ENCODE measurements around the gene RITA1. TPM values are rescaled to one million over a fixed set of nuclear protein-coding genes. Genes with fewer than 3 reads are reported as not detected.
A peak's percentile ranks its signal among the peaks of the same experiment; 100 is the strongest.

The RITA1 gene
- total RNA-seq, 1 experiment from 2014 or later, result 26.0 TPM

DNA sequence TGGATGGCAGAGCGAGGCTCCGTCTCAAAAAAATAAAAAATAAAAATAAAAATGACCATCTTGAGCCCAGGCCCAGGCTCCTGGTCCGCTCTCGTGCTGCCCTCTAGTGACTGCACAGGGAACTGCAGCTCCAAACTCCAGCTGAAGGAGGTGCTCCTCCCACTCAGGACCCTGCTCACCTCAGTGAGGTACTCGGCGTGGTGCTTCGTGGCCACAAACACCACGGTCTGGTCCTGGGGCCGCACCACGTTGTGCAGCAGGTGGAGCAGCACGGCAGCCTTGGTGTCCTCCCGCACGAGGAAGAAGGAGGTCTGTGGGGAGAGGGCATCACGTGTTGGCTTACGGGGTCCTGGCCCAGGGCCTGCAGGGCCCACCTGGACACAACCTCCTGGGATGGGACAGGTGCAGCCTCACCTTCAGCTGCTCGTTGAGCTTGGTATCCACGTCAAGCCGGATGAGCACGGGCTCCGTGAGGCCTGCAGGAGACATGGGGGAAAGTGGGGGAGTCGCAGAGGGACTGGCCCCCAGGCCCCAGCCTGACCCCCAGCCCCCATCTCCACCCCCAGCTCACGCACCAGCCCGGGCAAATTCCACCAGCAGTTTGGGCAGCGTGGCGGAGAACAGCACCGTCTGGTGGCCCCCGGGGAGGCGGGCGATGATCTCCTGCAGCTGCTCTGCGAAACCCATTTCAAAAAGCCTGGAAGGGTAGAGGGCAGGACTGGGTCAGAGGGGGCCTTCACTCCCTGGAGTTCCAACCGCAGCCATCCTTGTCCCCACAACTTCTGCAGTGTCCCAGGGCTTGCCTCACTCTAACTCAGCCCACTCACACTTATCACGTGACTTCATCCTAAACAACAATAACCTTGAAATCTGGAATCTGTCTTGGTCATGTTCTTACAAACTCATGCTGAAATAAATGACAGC, 10.8 kb upstream of the RITA1 start:
- DNase-seq (ENCODE audit: low read depth), result peak; percentile 74

DNA sequence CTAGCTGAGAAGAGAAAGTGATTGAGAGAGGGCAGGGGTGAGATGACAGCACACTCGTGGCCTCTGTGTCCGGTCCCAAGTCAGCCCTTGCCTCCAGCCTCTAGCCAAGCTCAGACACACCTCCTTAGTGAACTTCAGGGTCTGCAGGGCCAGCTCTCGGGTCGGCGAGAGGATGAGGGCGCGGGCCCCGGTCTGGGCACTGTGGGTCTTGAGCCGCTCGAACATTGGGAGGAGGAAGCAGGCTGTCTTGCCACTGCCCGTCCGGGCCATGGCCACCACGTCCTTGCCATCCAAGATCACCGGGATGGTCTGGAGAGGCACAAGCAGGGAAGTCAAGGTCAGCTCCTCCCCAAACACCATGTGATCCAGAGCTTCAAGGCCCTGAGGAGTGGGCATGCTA, 6.5 kb upstream of the RITA1 start:
- DNase-seq (ENCODE audit: low read depth), result no peak

DNA sequence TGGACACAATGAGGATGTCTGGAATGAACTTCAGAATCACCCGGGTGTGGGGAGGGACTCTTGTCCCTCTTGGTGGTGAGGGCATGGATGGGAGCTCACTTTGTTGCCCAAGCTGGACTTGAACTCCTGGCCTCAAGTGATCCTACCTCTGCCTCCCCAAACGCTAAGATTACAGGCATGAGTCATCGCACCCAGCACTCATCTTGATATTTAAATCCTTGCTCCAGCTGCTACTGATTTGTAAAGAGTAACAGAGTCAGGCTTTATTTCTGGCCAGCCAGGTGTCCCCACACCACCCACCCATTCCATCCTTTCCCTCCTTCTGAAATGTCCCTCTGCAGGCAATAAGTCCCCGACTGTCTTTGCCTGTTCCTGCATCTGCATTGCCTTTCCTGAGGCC, 5.2 kb upstream of the RITA1 start:
- no peak for DNase-seq (ENCODE audit: low read depth)

DNA sequence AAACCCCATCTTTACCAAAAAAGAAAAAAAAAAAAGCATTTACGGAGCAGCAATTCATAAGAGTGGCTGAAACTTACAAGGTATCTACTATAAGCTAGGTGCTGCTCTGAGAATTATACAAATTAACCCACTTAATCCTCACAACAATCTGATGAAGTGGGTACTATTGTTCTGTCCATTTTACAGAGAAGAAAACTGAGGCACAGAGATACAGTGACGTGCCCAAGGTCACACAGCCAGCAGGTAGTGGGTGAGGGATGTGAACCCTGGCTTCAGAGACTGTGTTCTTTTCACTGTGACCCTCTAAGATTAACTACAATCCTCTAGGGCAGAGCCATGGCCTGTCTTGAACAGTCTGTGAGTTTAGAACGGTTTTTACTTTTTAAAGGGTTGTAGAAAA, 3.5 kb upstream of the RITA1 start:
- no peak for DNase-seq (ENCODE audit: low read depth)

DNA sequence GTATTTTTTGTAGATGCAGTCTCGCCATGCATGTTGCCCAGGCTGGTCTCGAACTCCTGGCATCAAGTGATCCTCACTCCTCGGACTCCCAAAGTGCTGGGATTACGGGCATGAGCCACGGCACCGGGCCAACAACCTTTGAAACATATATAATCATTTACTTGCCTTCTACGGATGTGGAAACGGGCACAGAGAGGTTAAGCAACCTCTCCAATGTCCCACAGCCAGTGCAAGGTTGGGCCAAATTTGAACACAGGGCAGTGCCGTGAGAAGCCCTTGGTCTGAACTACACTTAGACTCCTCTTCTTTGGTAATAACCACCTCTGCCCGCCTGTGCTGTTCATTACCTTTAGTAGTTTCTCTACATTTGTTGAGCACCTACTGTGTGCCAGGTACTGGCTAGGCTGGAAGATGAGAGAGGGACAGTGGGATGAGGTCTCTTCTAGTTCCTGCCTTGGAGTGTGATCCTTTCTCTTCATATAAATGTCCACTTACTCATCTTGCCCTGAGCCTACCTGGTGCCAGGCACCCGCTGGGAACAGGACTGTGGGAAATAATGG, 2.4 kb upstream of the RITA1 start:
- DNase-seq (ENCODE audit: low read depth), result no peak

DNA sequence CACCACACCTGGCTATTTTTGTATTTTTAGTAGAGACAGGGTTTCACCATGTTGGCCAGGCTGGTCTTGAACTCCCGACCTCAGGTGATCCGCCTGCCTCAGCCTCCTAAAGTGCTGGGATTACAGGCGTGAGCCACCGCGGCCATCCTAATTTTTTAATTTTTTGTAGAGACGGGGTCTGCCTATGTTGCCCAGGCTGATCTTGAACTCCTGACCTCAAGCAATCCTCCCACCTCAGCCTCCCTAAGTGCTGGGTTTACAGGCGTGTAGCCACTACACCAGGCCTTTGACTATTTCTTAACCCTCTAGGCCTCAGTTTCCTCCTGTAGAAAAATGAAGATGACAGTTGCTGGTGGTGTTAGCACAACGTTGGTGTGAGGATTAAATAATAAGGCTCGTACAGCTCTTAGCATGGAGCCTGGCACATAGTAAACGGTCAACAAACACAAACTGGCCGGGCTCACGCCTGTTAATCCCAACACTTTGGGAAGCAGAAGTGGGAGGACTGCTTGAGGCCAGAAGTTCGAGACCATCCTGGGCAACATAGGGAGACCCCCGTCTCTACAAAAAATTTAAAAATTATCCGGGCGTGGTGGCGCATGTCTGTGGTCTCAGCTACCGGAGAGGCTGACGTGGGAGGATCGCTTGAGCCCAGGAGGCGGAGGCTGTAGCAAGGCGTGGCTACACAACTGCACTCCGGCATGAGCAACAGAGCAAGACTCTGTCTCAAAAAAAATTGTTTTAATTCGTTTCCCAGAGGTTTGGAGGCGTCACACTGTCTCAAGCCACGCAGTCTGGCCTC, 1.2 kb upstream of the RITA1 start:
- DNase-seq (ENCODE audit: low read depth), result no peak

DNA sequence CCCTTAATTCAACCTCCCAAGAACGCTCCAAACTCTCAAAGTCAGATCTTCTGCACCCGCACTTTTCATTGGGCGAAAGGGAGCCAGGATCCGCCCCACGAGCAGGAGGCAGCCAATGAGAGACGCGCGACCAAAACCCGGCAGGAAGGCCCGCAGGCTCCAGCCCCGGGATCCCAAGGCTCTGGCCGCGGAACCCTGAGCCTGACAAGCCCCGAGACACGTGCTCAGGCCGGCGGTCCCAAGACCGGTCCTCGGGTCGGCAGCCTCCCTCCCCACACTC, 681 bp upstream of the RITA1 start:
- peak; percentile 96 for DNase-seq (ENCODE audit: low read depth)

DNA sequence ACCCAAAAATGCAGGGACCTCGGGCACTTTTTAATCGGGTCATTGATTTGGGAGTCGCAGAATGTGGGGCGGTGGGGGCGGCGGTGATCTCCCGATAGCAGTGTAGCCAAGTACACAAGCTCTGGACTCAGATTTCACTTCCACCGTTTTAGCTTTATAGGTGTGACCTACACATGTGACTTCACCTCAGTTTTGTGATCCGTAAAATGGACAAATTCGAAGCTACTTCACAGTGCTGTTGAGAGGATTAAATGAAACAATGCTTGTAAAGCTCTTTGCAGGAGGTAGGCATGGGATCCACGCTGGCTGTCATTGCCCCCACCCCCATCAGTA, 478 bp downstream of the RITA1 start:
- DNase-seq (ENCODE audit: low read depth), result no peak

DNA sequence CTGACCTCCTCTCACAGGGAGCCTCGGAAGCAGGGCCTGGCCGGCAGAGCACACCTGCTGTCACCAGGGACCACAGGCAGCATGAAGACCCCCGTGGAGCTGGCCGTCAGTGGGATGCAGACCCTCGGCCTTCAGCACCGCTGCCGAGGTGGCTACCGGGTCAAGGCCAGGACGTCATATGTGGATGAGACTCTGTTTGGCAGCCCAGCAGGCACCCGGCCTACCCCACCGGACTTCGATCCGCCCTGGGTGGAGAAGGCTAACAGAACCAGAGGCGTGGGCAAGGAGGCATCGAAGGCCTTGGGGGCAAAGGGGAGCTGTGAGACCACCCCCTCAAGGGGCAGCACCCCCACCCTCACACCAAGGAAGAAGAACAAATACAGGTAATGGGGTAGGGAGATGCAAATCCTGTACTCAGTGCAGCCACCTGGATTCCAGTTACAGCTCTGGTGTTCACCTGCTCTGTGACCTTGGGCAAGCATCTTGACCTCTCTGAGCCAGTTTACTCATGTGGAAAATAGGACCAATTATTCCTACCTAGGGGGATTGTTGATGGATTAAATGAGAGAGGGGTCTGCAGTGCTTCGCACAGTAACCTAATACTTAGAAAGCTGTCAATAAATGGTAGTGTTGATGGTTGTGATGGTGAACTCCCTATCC, 1.3 kb downstream of the RITA1 start:
- no peak for DNase-seq (ENCODE audit: low read depth)

DNA sequence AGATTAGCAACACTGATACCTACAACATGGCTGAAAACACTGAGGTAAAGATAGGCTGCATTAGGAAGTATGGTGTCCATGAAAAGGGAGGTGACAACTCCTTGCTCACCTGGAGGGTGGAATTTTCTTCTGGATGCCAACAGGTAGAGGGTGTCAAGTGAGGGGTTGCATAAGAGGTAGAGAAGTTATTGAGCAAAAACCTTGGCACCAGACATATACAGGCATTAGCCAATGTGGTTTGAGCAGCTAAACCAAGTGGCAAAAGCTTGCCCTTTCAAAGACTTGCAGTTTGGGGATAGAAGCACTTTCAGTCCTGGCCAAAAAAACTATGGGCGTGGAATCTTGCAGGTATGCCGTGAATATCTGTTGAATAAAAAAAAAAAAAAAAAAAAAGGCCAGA, 3.8 kb downstream of the RITA1 start:
- no peak for DNase-seq (ENCODE audit: low read depth)

DNA sequence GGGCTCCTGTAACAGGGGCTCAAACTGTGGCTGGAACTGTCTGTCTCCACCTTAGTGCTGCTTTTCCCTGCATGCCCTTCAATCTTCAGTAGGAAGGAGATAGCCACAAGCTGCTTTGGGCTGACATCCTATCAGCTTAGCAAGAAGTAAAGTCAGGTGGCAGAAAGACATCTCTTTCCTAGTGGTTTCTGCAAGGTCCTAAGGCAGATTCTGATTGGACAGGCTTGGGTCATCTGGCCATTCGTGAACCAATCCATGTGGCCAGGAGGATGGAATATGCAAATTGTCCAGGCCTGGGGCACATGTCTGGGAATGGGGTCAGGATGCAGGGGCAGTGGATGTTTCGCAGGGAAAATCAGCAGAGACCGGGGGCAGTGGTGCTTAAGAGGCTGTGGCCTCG, 5.2 kb downstream of the RITA1 start:
- peak; percentile 53 for DNase-seq (ENCODE audit: low read depth)

DNA sequence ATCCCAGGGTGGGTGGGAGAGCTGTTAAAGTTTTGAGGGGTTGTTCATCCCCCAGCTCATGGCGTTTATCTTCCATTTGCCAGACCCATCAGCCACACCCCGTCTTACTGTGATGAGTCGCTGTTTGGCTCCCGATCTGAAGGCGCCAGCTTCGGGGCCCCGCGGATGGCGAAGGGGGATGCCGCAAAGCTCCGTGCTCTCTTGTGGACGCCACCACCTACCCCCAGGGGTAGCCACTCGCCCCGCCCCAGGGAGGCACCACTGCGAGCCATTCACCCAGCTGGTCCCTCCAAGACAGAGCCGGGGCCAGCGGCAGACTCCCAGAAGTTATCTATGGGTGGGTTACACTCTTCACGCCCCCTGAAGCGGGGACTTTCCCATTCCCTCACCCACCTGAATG, 5.7 kb downstream of the RITA1 start:
- no peak for DNase-seq (ENCODE audit: low read depth)

DNA sequence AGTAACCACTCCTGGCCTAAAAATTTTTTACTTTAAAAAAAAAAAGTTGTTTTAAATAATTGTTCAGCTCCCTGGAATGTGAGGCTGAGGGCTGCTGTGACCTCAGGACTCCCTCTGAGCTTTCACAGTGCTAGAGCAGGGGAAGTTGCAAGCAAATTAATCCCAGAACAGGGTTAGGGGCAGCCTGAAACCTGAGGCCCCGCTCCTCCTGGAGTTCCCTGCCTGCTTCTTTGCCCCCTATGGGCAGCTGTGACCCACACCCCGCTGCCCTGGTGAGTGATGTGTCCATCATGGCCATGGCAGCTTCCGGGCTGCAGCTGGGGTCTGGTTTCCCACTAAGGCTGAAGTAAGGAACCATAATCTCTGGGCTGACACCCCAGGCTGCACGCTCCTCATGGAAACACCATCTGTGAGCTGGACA, 9.5 kb downstream of the RITA1 start:
- DNase-seq (ENCODE audit: low read depth), result peak; percentile 78

DNA sequence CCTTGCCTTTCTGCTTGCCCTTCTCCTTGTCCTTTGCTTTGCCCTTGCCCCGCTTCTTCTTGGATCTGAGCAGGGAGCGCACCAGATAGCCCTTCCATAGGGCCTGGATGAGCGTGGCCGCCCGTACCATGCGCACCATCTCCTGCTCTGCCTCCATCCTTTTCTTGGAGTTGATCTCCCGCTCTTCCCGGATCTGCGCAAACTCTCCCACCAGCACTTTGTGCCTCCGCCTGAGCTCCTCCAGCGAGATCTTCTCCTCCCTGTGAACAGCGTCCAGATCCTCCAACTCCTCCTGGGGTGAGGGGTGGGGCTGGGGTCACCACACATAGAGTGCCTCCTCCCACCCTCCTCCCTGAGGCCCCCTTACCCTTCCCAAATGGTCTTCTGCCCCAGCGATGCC, 10.1 kb downstream of the RITA1 start:
- DNase-seq (ENCODE audit: low read depth), result no peak

DNA sequence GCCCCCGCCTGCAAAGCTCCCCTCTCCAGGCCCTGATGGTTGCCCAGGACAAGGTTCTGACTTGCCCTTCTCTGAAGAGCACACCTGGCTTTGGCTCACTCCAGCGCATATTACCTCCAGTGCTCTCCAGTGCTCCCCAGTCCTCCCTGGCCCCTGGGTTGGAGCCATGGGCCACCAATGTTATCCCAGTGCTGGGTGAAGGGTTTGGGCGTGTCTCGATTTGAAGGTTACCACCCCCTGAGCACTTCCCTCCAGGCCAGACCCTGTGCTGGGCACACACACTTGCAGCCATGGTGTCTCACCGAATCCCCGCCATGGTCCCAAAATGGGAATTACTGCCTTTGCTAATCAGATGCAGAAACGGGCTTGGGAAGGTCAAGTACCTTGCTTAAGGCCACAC, 11.1 kb downstream of the RITA1 start:
- no peak for DNase-seq (ENCODE audit: low read depth)

DNA sequence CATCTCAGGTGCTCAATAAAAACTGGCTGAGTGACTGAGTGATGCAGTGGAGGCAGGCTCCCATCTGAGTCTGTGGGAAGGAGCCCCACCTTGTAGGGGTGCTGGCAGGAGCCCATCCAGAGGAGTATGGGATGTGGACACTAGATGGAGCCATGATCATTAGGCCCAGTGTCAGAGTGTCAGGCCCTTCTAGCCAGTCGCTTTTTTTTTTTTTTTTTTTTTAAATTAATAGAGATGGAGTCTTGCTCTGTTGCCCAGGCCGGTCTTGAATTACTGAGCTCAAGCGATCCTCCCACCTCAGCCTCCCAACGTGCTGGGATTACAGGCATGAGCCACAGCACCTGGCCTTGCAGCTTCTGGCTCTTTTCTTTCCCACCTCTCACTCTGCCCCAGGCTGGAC, 11.5 kb downstream of the RITA1 start:
- DNase-seq (ENCODE audit: low read depth), result peak; percentile 83

DNA sequence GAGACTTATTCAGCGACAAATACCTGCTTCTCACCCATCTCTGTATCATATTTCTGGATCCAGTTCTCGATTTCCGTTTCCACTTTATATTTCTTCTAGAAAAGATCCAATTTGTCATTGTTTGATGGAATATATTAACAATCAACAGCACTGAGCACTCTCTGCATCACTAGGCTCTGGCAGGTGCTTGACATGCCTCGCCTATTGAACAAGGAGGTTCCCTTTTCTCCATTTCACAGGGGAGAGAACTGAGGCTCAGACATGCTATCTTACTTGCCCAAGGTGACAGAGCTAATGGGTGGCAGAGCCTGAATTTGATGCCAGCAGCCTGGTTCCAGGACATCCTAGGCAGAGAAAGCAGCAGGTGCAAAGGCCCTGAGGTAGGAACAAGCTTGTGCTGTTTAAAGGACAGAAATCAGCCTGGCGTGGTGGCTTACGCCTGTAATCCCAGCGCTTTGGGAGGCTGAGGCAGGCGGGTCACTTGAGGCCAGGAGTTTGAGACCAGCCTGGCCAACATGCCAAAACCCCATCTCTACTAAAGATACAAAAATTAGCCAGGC, 12.1 kb downstream of the RITA1 start:
- no peak for DNase-seq (ENCODE audit: low read depth)

DNA sequence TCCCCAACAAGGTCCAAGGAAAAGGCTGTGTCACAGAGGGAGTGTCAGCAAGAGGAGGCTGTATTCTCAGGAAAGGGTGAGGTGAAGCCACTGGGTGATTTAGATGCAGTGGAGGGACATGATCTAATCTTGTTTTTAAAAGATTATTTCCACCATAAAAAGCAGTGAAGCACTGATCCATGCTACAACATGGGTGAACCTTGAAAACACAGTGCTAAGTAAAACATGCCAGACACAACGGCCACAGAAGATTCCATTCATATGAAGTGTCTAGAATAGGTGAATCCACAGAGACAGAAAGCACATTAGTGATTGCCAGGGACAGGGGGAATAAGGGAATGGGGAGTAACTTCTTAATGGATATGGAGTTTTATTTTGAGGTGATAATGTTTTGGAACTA, 12.8 kb downstream of the RITA1 start:
- no peak for DNase-seq (ENCODE audit: low read depth)

DNA sequence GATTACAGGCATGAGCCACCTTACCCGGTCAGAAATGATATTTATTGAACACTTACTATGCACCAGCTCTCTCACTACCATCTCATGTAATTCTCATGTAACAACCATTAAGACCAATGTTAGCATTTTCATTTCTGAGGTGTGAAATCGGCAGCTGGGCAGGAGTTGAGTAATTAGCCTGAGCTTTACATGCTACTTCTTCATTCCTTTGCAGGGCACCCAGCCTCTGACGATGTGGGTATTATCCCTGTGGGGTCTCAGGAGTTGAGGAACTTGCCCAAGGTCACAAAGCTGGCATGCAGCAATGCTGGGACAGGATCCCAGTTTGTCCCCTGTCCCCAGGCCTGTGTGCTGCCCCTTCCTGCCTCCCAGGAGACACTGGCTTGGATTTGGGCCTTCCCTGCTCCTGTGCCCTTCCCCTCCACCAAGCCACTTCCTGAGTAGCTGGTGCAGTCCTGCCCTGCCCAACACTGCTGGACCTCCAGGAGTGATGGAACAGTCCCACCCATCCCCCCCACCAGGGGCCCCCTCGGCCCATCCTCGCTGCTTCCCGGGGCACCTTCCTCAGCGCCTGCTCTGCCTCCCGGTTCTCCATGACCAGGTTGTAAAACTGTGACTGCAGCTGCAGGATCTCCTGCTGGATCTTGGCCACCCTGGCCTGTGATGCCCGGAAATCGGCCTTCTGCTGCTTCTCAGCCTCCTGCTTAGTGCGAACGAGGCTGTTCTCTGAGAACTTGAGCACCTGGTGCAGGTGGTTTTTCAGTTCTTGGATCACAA, 14.7 kb downstream of the RITA1 start:
- no peak for DNase-seq (ENCODE audit: low read depth)

DNA sequence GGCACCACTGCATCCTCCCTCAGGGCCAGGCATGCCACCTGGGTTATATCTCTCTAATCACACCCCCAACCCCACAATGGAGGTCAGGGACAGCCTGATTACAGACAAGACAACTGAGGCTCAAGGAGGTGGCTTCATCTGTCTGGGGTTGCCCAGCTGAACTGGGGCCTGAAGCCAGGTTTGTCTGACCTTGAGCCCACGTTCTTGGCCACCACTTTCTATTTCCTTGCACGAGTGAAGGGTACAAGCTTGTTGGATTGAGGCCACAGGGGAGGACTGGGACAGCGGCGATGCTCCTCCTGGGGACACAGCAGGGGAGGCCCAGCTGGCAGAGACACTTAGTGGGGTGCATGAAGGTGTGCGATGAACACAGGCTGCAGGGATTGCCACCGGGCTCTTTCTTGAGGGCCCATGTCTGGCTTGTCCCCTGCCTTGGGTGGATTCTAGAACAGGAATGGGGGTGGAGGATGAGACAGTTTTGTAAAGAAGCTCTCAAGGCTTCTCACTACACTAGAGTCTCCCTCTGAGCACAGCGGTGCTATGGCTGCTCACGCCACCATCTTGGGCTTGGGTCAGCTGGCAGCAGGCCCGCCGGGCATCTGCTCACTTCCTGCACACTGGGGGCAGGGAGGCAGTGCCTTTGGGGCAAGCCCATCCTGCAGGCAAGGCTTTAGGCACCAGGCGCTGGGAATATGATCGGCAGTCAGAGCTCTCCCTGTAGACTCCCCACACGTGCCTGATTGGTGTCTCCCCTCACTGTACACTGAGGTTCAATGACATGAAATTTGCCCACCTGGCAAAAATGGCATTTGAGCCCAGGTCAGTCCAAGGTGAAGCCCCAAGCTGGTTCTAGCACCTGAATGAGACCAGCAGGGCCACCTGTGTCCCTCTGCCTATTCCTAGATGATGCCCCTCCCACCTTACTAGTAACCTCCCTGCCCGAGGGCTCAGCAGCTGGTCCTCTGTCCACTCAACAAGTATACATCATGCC, 16.0 kb downstream of the RITA1 start:
- DNase-seq (ENCODE audit: low read depth), result no peak
